GM19023 (cell line): ENCODE measurements around the gene NEGR1.

ENCODE experiments used
- ATAC-seq: cut with Tn5 transposase; IDR thresholded peaks from one replicate; pipeline ENCODE4 v1.9.1; 2021; ENCODE audit warnings: mild to moderate bottlenecking, moderate library complexity; ENCODE audit not compliant: unreplicated experiment

NEGR1 gene

DNA sequence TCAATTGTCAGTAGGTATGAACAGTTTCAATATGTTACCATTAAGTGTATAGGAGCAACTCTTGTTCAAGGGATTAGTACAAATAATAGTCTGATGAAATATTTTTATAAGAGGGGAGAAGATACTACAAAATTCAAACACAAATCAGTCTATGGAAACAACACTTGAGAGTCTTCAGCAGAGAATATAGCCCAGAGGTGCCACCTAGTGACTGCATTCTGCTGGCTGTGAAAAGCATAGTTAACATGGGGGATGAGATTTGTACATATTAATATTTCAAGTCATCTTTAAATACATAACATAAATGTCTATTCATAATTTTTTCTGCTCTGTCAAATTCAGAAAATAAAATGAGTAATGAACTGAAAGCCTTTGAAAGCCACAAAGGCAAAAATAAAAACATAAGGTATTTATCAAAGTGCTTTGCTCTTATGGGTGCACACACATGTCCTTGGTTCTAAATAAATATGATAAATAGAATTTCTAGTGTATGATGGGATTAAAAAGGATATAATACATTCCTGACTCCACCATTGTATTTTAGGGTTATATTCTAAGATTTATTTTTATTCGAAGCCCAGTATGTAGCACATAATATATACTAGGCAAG lies 760.6 kb downstream of the NEGR1 start:
- ATAC-seq = no peak

DNA sequence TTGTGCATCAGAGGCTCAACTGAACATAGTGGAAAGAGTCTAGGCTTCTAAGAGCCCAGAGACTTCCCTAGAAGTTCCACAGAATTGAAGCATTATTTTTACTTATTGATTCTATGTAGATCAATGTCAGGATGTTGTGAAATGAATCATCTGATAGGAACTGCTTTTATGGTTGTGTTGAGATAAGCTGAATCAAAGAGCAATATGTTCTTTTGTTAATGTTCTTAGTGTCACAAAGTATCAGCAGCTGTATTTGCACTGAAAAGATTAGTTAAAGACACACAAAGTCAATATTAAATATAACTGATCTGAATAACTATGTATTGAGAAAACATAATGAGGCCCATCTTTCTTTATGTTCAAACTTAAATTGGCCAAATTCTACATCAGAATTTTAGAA lies 770.8 kb downstream of the NEGR1 start:
- ATAC-seq = no peak

DNA sequence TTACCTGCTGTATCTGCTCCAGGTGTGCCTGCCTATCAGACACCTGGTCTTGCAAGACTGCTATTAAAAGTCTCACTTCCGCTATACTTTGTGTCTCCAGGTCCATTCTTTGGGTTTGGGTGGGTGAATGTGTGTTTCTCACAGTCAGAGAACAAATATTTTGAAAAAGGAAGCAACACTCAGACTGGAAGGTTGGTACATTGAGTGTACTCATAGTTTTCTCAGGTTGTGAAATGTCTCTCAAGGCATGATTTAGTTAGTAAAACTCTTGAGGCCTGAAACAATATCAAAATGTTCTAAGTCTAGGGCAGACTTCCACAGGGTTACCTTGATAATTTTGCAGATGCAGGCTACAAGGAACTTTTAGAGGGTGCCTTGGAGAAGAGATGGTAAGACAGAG lies 771.6 kb downstream of the NEGR1 start:
- no peak for ATAC-seq

DNA sequence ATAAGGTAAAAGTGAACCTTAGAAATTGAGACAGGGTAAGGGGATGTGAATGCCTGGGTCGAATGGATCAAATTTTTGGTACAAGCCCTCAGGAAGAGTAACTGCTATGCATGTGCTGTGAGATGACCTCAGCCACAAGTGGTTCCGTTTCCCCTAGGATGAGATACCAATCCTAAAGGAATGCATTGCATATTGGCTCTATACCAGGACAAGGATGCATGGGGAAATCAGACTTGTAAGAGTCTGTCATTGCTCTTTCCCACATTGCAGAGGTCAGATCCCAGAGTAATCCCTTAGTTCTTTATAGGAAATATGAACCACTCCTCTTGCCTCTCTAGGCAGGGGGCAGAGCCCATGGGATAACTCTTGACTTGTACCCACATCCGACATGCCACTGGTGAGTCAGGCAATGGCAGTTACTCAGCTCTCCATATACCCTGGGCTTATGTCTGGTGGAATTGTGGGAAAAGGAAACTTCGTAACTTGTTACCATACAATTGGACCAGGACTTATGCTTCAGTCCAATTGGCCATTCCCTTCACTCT lies 773.2 kb downstream of the NEGR1 start:
- ATAC-seq = no peak

DNA sequence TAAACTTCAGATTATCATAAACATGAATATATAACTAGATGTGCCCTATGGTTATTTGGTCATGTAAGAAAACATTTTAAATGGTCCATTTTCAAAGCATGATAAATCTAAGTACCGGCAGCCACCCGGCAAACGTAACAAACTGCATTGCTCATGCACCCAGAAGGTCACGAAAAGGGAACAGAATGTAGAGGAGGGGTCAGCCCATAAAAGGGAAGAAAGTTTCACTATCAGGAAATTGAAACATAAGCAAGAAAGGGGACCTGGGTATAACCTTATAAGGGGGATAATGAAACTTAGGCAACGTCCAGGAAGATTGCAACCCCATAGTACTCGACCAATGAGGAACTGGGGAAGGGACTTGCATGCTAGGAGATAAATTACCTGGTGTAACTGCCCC lies 780.3 kb downstream of the NEGR1 start:
- no peak for ATAC-seq

GRCh38 chr1:71498542-71498941 lies 783.8 kb downstream of the NEGR1 start:
- ATAC-seq = no peak

- ATAC-seq = no peak
These were observed 788.2 kb downstream of the NEGR1 start for GRCh38 chr1:71494163-71494562.

- no peak for ATAC-seq
These were observed 789.9 kb downstream of the NEGR1 start for GRCh38 chr1:71492298-71493041.

DNA sequence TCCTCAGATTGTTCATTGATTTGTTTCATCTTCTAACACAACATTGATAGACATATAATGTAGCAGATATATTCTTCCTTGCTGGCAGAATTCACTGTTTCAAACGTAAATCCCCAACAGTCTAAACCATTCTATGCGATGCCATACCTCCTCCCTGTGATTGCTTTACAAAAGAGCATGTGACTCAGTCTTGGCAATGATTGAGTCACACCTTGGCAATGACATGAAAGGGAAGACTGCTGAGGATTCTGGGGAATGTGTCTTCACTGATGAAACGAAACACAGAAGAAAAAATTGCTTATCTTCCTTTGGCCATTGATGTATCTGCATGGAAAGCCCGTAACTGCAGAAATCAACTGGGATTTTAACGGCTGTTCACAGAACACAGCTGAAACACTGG lies 791.9 kb downstream of the NEGR1 start:
- no peak for ATAC-seq

DNA sequence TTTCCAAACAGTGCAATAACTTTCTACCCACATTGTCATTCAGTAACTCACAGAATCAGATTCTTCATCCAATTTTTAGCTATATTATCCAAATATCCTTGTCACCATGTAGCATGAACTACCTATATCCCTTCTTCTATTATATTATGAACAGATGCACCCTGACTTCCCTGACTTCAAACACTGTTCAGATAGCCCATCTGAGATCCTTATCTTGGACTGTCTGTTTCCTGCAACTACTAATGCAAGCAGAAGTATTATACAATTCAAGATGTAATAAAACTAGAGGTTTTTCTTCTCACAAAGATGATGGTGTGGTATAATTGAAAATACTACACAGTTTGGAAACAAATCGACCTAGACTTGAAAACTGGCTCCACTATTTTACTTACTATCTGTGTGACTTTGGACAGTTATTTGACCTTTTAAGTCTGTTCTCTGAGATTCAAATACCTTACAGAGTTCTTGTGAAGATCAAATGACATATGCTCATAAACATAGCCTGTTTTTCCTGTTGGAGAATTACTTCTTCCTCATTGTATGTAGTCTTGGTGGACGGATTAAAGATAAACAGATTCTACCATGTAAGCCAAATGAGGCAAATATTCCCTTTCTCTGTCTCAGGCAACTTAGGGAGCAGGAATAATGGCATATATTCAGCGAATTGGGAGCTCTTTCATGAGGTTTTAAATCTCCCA lies 793.6 kb downstream of the NEGR1 start:
- ATAC-seq = no peak

GRCh38 chr1:71473331-71473730 lies 809.0 kb downstream of the NEGR1 start:
- no peak for ATAC-seq

- ATAC-seq = no peak
These were observed 817.2 kb downstream of the NEGR1 start for GRCh38 chr1:71465093-71465492.

- ATAC-seq = no peak
These were observed 818.3 kb downstream of the NEGR1 start for GRCh38 chr1:71464016-71464415.

GRCh38 chr1:71463144-71463543 lies 819.2 kb downstream of the NEGR1 start:
- no peak for ATAC-seq

GRCh38 chr1:71462247-71462646 lies 820.1 kb downstream of the NEGR1 start:
- no peak for ATAC-seq

DNA sequence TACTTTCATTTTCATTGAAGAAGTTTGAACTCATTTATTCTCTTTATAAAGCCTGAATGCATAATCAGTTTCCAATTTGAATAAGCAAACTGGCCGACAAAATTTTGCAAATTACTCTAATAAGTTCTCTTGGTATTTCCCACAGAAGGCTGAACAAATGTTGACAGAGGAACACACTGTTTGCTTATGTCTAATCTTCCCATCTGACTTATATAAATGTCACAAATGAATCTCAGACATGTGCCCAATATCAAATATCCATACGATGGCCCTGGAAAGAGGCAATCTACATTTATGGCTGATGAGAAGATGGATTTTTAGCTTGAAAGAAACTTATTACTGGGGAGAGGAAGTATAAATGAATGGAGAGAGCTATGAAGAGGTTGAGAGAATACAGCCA lies 820.9 kb downstream of the NEGR1 start:
- no peak for ATAC-seq

- ATAC-seq = no peak
These were observed 833.9 kb downstream of the NEGR1 start for GRCh38 chr1:71448444-71448843.

DNA sequence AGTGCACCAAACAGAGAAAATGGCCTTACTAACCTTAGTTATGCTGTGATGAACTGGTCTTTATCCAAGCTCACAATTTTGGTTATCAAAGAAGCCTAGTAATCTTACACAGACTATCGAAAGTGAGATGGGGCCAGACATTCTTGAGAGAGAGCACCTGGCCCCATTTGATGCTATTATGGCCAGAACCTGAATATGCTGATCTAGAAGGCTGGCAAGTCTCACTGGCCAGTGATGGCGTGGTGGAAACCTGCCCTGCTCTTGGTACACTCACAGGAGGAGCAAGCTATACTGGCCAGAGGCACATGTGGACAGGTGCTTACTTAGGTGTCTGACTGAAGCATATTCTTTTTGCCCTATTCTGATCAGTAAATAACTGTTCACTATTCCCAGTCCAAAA lies 843.7 kb downstream of the NEGR1 start:
- no peak for ATAC-seq

DNA sequence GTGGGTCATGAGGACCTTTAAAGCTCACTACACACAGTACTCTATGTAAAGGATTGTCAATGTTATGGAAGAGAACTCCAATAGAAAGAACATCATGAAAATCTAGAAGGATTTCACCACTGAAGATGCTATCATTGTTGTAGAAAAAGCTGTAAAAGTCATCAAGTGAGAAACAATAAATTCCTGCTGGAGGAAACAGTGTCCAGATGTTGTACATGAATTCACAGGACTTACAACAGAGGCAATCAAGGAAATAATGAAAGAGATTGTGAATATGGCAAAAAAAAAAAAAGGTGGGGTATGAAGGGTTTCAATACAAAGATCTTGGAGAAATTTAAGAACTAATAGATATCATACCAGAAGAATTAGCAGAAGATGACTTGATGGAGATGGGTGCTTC lies 846.4 kb downstream of the NEGR1 start:
- no peak for ATAC-seq

DNA sequence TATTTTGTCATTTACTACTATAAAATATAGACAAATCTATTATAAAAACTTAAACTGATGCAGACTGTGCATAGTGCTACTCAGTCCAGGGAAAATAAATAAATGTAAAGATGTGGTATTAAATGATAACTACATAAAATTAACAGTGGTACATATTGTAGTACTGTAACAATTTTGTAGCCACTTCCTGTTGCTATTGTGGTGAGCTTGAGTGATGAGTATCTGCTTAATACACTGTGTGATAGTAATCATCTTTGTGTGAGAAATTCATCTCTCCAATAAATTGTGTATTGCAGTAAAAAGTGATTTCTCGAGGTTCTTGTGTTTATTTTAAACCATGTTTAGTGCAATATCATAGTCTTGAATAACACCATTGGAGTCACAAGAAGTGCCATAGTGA lies 848.1 kb downstream of the NEGR1 start:
- ATAC-seq = no peak

- no peak for ATAC-seq
These were observed 854.3 kb downstream of the NEGR1 start for GRCh38 chr1:71428029-71428428.

GRCh38 chr1:71427066-71427465 lies 855.3 kb downstream of the NEGR1 start:
- no peak for ATAC-seq
